GM12878 (cell line): ENCODE data around the gene CHMP1A. TPM values are rescaled to one million over a fixed set of nuclear protein-coding genes. Genes with fewer than 3 reads are reported as not detected.
A peak's percentile ranks its signal among the peaks of the same experiment; 100 is the strongest.

Experiments used
- ATAC-seq: fragments of 200-7000 bp; cut with Tn5 transposase; 3 replicates; pipeline ENCODE4 v1.9.1; 2020; ENCODE audit warnings: mild to moderate bottlenecking, moderate library complexity
- BruUV-seq: library from RNA; stranded (reverse); fragments of 400-500 nt; replicated peaks from 2 replicates; lab custom pipeline; 2021; lab: Mats Ljungman, UMichigan
- CTCF ChIA-PET: fragments of 300-600 bp; sonication (Branson Sonifier 250); formaldehyde crosslinking; extraction: SDS; loops from one replicate; lab custom pipeline; 2021; ENCODE audit warnings: inconsistent platforms; lab: Yijun Ruan, JAX
- POLR2A ChIA-PET: fragments of 350-600 bp; formaldehyde crosslinking; extraction: SDS; loops from one replicate; lab custom pipeline; 2021; ENCODE audit warnings: inconsistent platforms; lab: Charles Lee
- RAD21 ChIA-PET: fragments of 300-600 bp; sonication (Branson Sonifier 250); formaldehyde crosslinking; loops from one replicate; lab custom pipeline; 2023; ENCODE audit warnings: antibody characterized with exemption; ENCODE audit not compliant: unreplicated experiment; lab: Charles Lee
- SMC1A ChIA-PET: fragments of 300-600 bp; sonication (Branson Sonifier 250); formaldehyde crosslinking; loops from one replicate; lab custom pipeline; 2023; ENCODE audit not compliant: unreplicated experiment, uncharacterized antibody; lab: Charles Lee
- DNase-seq: peaks from one replicate; pipeline ENCODE4 v3.0.0-alpha.2; 2011; ENCODE audit warnings: low read depth, low spot score
- FAIRE-seq: peaks from 3 replicates; lab custom pipeline; 2011; peaks lifted over from hg19 to GRCh38; lab: Jason Lieb, UNC
- H2AFZ ChIP-seq: 2 replicates; pipeline ENCODE4 v1.6.0; 2011; ENCODE audit warnings: low read depth, low read length, control low read depth; ENCODE audit not compliant: control insufficient read depth
- H3K27ac ChIP-seq: 2 replicates; pipeline ENCODE4 v1.5.1; 2011; ENCODE audit warnings: control low read depth; ENCODE audit not compliant: control insufficient read depth, insufficient read depth
- H3K27me3 ChIP-seq, 2 experiments: replicated peaks in 1 of 2; 2 replicates each; pipeline versions ENCODE4 v1.6.0 to v1.6.1; 2011; ENCODE audit warnings: low read length in 1 of 2; ENCODE audit not compliant: control insufficient read depth in 2 of 2, insufficient read depth in 2 of 2
- H3K36me3 ChIP-seq, 2 experiments: 2 replicates each; pipeline ENCODE4 v1.5.1; 2011; ENCODE audit warnings: low read length in 1 of 2; ENCODE audit not compliant: control insufficient read depth in 2 of 2, insufficient read depth in 2 of 2
- H3K4me1 ChIP-seq: 2 replicates; pipeline ENCODE4 v1.6.1; 2011; ENCODE audit warnings: mild to moderate bottlenecking, low read length, moderate library complexity, mixed read lengths; ENCODE audit not compliant: control insufficient read depth, insufficient read depth
- H3K4me2 ChIP-seq: 2 replicates; pipeline ENCODE4 v1.6.0; 2011; ENCODE audit warnings: control low read depth; ENCODE audit not compliant: control insufficient read depth, insufficient read depth
- H3K4me3 ChIP-seq: fragments of 200-600 bp; sonication (generic); 2 replicates; pipeline ENCODE4 v1.5.1; 2016
- H3K79me2 ChIP-seq: 2 replicates; pipeline ENCODE4 v1.6.0; 2011; ENCODE audit warnings: low read length; ENCODE audit not compliant: control insufficient read depth, insufficient read depth
- H3K9ac ChIP-seq: 2 replicates; pipeline ENCODE4 v1.8.0; 2011; ENCODE audit warnings: low read length, control low read depth, mixed read lengths; ENCODE audit not compliant: control insufficient read depth, insufficient read depth
- H3K9me3 ChIP-seq: replicated peaks from 3 replicates; pipeline ENCODE4 v1.5.1; 2011; ENCODE audit warnings: mild to moderate bottlenecking, low read length; ENCODE audit not compliant: control insufficient read depth, insufficient read depth
- H4K20me1 ChIP-seq: 2 replicates; pipeline ENCODE4 v1.6.0; 2011; ENCODE audit not compliant: control insufficient read depth, insufficient read depth
- BCL11A ChIP-seq: IDR thresholded peaks from 2 replicates; pipeline ENCODE4 v1.6.1; 2011; ENCODE audit warnings: low read depth, low read length
- BCL3 ChIP-seq: IDR thresholded peaks from 2 replicates; pipeline ENCODE4 v1.6.1; 2011; ENCODE audit warnings: borderline replicate concordance, low read depth, mild to moderate bottlenecking, moderate library complexity, low read length; ENCODE audit not compliant: insufficient read depth, poor library complexity, severe bottlenecking
- BHLHE40 ChIP-seq, 2 experiments: fragments of 450-650 bp in 1 of 2; IDR thresholded peaks; 2 replicates each; pipeline ENCODE4 v1.6.1; 2011 to 2017; ENCODE audit warnings: low read depth in 2 of 2, borderline replicate concordance in 1 of 2, improper control_type of control experiment in 1 of 2, low read length in 1 of 2, mild to moderate bottlenecking in 1 of 2
- CHD4 ChIP-seq: fragments of 200-600 bp; sonication (generic); IDR thresholded peaks from 2 replicates; pipeline ENCODE4 v1.6.1; 2016; ENCODE audit warnings: mild to moderate bottlenecking
- CREB1 ChIP-seq: IDR thresholded peaks from 2 replicates; pipeline ENCODE4 v1.6.1; 2012; ENCODE audit warnings: low read depth, mild to moderate bottlenecking, inconsistent platforms
- CREM ChIP-seq: IDR thresholded peaks from 2 replicates; pipeline ENCODE4 v1.6.1; 2014; ENCODE audit warnings: antibody characterized with exemption, low read depth
- DPF2 ChIP-seq: fragments of 450-650 bp; IDR thresholded peaks from 2 replicates; pipeline ENCODE4 v1.6.1; 2017; ENCODE audit warnings: mild to moderate bottlenecking
- MAX ChIP-seq: IDR thresholded peaks from 2 replicates; pipeline ENCODE4 v1.6.1; 2012; ENCODE audit warnings: low read depth, low read length, improper control_type of control experiment
- NFYA ChIP-seq: IDR thresholded peaks from 2 replicates; pipeline ENCODE4 v1.6.1; 2011; ENCODE audit warnings: low read depth, mild to moderate bottlenecking, low read length, improper control_type of control experiment, borderline replicate concordance
- NR2F1 ChIP-seq: fragments of 450-650 bp; conservative IDR thresholded peaks from 2 replicates; pipeline ENCODE4 v1.6.1; 2017; ENCODE audit warnings: mild to moderate bottlenecking
- PKNOX1 ChIP-seq: fragments of 450-650 bp; IDR thresholded peaks from 2 replicates; pipeline ENCODE4 v1.6.1; 2016; ENCODE audit warnings: mild to moderate bottlenecking
- POLR2A ChIP-seq: IDR thresholded peaks from 2 replicates; pipeline ENCODE4 v1.6.1; 2011; ENCODE audit warnings: low read depth, mild to moderate bottlenecking, low read length
- RFX5 ChIP-seq: IDR thresholded peaks from 2 replicates; pipeline ENCODE4 v1.6.1; 2011; ENCODE audit warnings: low read depth, low read length, improper control_type of control experiment
- RUNX3 ChIP-seq: IDR thresholded peaks from 2 replicates; pipeline ENCODE4 v1.6.1; 2012; ENCODE audit warnings: low read length, inconsistent platforms
- SREBF1 ChIP-seq: IDR thresholded peaks from 2 replicates; pipeline ENCODE4 v1.6.1; 2012; ENCODE audit warnings: mild to moderate bottlenecking, low read length
- SREBF2 ChIP-seq: IDR thresholded peaks from 2 replicates; pipeline ENCODE4 v1.6.1; 2012; ENCODE audit warnings: mild to moderate bottlenecking, low read length
- TCF12 ChIP-seq: IDR thresholded peaks from 2 replicates; pipeline ENCODE4 v1.6.1; 2011; ENCODE audit warnings: low read depth, mild to moderate bottlenecking, low read length
- TCF3 ChIP-seq: IDR thresholded peaks from 2 replicates; pipeline ENCODE4 v1.6.1; 2012; ENCODE audit warnings: low read depth, mild to moderate bottlenecking, low read length, borderline replicate concordance; ENCODE audit not compliant: insufficient read depth
- YY1 ChIP-seq: IDR thresholded peaks from 2 replicates; pipeline ENCODE4 v1.6.1; 2011; ENCODE audit warnings: low read depth, mild to moderate bottlenecking, low read length
- WGBS: methylation state at CpG from one replicate; pipeline ENCODE4 v1.1.6; 2016; ENCODE audit warnings: low lambda C conversion rate; ENCODE audit not compliant: insufficient replicate concordance, insufficient coverage; ENCODE audit errors: missing lambda C conversion rate; 5-methylcytosine and 5-hydroxymethylcytosine counted together
- in situ Hi-C: fragments of 300-500 bp; cut with MboI; formaldehyde crosslinking; loops from 9 replicates; pipeline ENCODE4 v1.14.3; 2018; ENCODE audit warnings: mixed read lengths
- intact Hi-C: fragments of 100-400 bp; cut with micrococcal nuclease; formaldehyde crosslinking; loops from one replicate; pipeline ENCODE4 v1.14.2; 2022; ENCODE audit not compliant: unreplicated experiment
- polyA plus RNA-seq, 11 experiments: library from polyadenylated mRNA; depleted of rRNA in 4 of 11; unstranded in 6 of 11; stranded (reverse) in 5 of 11; fragments of >200 nt; fragmentation: Nextera tagmentation in 4 of 11; fragmentation: Illumina TruSeq in 1 of 11; extraction: Ambion mirVana in 4 of 11; extraction: Trizol in 1 of 11; gene quantifications; 1 replicate in 1 of 11; 2 replicates in 10 of 11; pipeline versions ENCODE4 v1.2.1 to v1.2.3, GENCODE V29; 2011 to 2016; ENCODE audit warnings: inconsistent platforms in 2 of 11, missing spikeins in 2 of 11, low read depth in 1 of 11
- total RNA-seq, 4 experiments: library from RNA; depleted of rRNA in 3 of 4; stranded (reverse); fragments of >200 nt in 3 of 4; fragmentation: Illumina TruSeq in 1 of 4; extraction: Trizol in 1 of 4; gene quantifications; 2 replicates each; pipeline versions ENCODE4 v1.2.1 to v1.2.3, GENCODE V29; 2013 to 2021
- TF ChIP-seq, protein P1 (sequence below): fragments of 450-650 bp; IDR thresholded peaks from 2 replicates; pipeline ENCODE4 v1.6.1; 2017; ENCODE audit warnings: borderline replicate concordance

Gene CHMP1A
- total and polyA plus RNA-seq, 10 of the 15 experiments (the other 5 are each of a cell fraction or from before 2014, with no cell fraction given), result 1.0 to 86.7 (median 54.7) TPM

DNA sequence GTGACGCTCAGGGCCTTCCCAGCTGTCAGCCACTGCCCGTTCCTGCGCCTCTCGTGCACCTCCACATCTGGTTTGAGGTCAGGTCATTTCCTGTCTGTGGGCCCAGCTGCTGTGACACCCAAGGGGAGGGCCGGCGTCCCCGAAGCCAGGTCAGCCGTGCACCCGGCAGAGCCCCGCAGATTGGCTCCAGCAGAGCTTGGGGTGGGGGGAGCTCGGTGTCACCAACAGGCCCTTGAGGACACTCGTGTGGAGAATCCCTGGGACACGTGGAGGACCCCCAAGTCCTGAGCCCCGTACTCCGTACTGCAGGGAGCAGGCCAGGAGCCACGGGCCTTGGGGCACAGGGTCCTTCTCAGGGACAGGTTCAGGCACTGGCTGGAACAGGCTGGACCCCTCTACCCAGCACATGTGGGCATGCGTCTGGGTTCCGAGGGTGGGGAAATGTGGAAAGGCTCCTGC is 39.2 kb upstream of the CHMP1A start:
- Histone ChIP-seq H3K4me3 (no peak overlapping the region), H4K20me1 (no peaks in the 10 kb centered on the region; the same call in 1 of the 2 replicates), H3K4me1 (peaks cover 19% of the 10 kb centered on the region), H3K36me3 (peaks cover 0 to 12% of the 10 kb centered on the region in 2 experiments; a peak in 3 of 4 replicates), H3K27me3 (no peaks in the 10 kb centered on the region), H3K79me2 (no peaks in the 10 kb centered on the region), H2AFZ (no peak overlapping the region), H3K9me3 (no peaks in the 10 kb centered on the region), H3K27ac (no peak overlapping the region), H3K9ac (no peak overlapping the region), H3K4me2 (peak overlapping the region; percentile 27; the same call in 1 of the 2 replicates)
- DNase-seq, result no peak
- intact Hi-C loops (no loop called here), in situ Hi-C loops (no loop called here)
- peak; percentile 38 for FAIRE-seq
- WGBS, result 27% methylated on average over 18 of the region's 18 CpGs
- CTCF ChIA-PET, result interaction anchor here (0.8 to 1.2 kb wide), 2 partner anchors 38 to 96 kb away, joined by 3 read pairs; no protein-coding TSS in a partner anchor
- TF ChIP-seq, protein P1, sequence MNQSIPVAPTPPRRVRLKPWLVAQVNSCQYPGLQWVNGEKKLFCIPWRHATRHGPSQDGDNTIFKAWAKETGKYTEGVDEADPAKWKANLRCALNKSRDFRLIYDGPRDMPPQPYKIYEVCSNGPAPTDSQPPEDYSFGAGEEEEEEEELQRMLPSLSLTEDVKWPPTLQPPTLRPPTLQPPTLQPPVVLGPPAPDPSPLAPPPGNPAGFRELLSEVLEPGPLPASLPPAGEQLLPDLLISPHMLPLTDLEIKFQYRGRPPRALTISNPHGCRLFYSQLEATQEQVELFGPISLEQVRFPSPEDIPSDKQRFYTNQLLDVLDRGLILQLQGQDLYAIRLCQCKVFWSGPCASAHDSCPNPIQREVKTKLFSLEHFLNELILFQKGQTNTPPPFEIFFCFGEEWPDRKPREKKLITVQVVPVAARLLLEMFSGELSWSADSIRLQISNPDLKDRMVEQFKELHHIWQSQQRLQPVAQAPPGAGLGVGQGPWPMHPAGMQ, result no peak
- TF ChIP-seq NR2F1 (peak; percentile 70), MAX (no peak), DPF2 (0 out of 2 replicates have a peak, but pooled peaks have one; percentile 26), POLR2A (peak; percentile 52), RUNX3 (peak; percentile 78), CHD4 (no peak), TCF3 (peak; percentile 68), RFX5 (no peak), TCF12 (peak; percentile 94), PKNOX1 (0 out of 2 replicates have a peak, but pooled peaks have one; percentile 14), SREBF1 (no peak), NFYA (no peak), CREB1 (0 out of 2 replicates have a peak, but pooled peaks have one; percentile 28), YY1 (no peak), CREM (peak; percentile 48; the same call in 1 of the 2 replicates), BHLHE40 (IDR thresholded peaks at IDR 0.05; ENCODE audit: borderline replicate concordance in 1 of 2, low read depth in 2 of 2, low read length in 1 of 2) (peak; percentile 82 to 88), BCL11A (no peak), BCL3 (peak; percentile 48), SREBF2 (no peak)
- SMC1A ChIA-PET, result no interaction called here
- RAD21 ChIA-PET, result no interaction called here
- POLR2A ChIA-PET, result interaction anchor here (1.4 to 1.5 kb wide), 2 partner anchors 8 to 10 kb away, joined by 3 to 4 read pairs; partner anchors contain the start of gene CDK10
- BruUV-seq, result no TSS peak
- ATAC-seq, result peak; percentile 15
